ENCODE measurements around the gene QSOX2. TPM values are rescaled to one million over a fixed set of nuclear protein-coding genes. Genes with fewer than 3 reads are reported as not detected.

The QSOX2 gene
- total and polyA plus RNA-seq, 4 donors, result 0.79 to 12.7 (median 4.3) TPM

DNA sequence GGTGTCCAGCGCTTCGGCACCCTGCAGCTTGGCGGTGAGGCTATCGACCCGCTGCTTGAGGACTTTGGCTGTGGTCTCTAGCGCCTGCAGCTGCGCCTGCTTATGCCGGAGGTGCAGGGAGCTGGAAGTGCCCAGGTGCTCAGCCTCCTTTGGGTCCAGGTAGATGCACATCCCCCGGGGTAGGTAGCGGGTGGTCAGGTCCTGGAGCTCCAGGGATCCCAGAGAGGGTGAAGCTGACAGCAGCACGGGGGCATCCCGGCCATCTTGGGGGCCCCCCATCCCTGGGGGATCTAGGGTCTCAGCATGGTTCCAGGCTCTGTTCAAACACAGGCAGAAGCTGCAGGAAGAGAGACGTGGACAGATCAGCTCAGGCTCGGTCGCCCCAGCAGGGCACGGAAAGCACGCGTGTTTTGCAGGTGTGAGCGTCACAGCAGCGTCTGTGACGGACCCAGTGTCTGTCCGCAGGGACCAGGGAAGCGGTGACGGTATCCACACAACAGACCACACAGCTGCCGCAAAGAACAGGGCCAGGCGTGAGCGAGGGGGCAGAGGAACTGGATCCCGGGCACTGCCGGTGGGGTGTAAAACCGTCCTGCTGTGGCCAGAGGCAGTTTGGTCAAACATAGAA is 40.9 kb upstream of the QSOX2 start:
- 85% methylated on average over 30 of the region's 30 CpGs for WGBS
- Histone ChIP-seq H3K36me3 (ENCODE audit: control insufficient read depth in 4 of 4, insufficient read depth in 3 of 4, low read depth in 1 of 4, low read length in 3 of 4) (no peaks in the 10 kb centered on the region), H3K4me3 (ENCODE audit: low read depth in 1 of 3, low read length in 3 of 3) (no peak overlapping the region), H3K9ac (ENCODE audit: low read depth in 1 of 2, low read length in 2 of 2) (no peak overlapping the region), H3K27me3 (ENCODE audit: control insufficient read depth in 4 of 4, insufficient read depth in 4 of 4, low read length in 3 of 4) (no peaks in the 10 kb centered on the region), H3K4me1 (ENCODE audit: control insufficient read depth in 4 of 4, insufficient read depth in 4 of 4, low read length in 3 of 4) (peaks cover 0 to 5% (median 4%) of the 10 kb centered on the region in 4 donors), H3K9me3 (ENCODE audit: control insufficient read depth in 4 of 4, low read length in 3 of 4) (no peaks in the 10 kb centered on the region), H3K27ac (ENCODE audit: low read depth in 1 of 2, low read length in 2 of 2) (no peak overlapping the region)
- TF ChIP-seq RXRA (IDR thresholded peaks at IDR 0.05) (no peak), GABPA (IDR thresholded peaks at IDR 0.05 in 1 of 2, conservative IDR thresholded peaks at IDR 0.05 in 1 of 2) (no peak)
- no peak for DNase-seq (ENCODE audit: low spot score)

- 77% methylated on average over 28 of the region's 28 CpGs for WGBS
- no peak for TF ChIP-seq FOXA1 (IDR thresholded peaks at IDR 0.05)
- TF ChIP-seq JUND (IDR thresholded peaks at IDR 0.05), result no peak
- no peak for TF ChIP-seq TAF1 (conservative IDR thresholded peaks at IDR 0.05)
- TF ChIP-seq HNF4G (IDR thresholded peaks at IDR 0.05), result no peak
- no peak for TF ChIP-seq ZBTB33 (IDR thresholded peaks at IDR 0.05)
- no peak for TF ChIP-seq MAX (IDR thresholded peaks at IDR 0.05)
- no peak for TF ChIP-seq GABPA (IDR thresholded peaks at IDR 0.05 in 1 of 2, conservative IDR thresholded peaks at IDR 0.05 in 1 of 2)
- no peak for TF ChIP-seq RAD21 (IDR thresholded peaks at IDR 0.05)
- TF ChIP-seq HNF4A (conservative IDR thresholded peaks at IDR 0.05), result no peak
- TF ChIP-seq, protein P1, sequence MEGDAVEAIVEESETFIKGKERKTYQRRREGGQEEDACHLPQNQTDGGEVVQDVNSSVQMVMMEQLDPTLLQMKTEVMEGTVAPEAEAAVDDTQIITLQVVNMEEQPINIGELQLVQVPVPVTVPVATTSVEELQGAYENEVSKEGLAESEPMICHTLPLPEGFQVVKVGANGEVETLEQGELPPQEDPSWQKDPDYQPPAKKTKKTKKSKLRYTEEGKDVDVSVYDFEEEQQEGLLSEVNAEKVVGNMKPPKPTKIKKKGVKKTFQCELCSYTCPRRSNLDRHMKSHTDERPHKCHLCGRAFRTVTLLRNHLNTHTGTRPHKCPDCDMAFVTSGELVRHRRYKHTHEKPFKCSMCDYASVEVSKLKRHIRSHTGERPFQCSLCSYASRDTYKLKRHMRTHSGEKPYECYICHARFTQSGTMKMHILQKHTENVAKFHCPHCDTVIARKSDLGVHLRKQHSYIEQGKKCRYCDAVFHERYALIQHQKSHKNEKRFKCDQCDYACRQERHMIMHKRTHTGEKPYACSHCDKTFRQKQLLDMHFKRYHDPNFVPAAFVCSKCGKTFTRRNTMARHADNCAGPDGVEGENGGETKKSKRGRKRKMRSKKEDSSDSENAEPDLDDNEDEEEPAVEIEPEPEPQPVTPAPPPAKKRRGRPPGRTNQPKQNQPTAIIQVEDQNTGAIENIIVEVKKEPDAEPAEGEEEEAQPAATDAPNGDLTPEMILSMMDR (IDR thresholded peaks at IDR 0.05; ENCODE audit: low read depth, low read length, missing input control), result no peak
- no peak for TF ChIP-seq RXRA (IDR thresholded peaks at IDR 0.05)
- no peak for TF ChIP-seq FOXA2 (IDR thresholded peaks at IDR 0.05)
- no peak for TF ChIP-seq YY1 (IDR thresholded peaks at IDR 0.05)
- TF ChIP-seq, protein P2, sequence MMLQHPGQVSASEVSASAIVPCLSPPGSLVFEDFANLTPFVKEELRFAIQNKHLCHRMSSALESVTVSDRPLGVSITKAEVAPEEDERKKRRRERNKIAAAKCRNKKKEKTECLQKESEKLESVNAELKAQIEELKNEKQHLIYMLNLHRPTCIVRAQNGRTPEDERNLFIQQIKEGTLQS (IDR thresholded peaks at IDR 0.05), result no peak
- no peak for TF ChIP-seq REST (IDR thresholded peaks at IDR 0.05)
- no peak for TF ChIP-seq EGR1 (IDR thresholded peaks at IDR 0.05; ENCODE audit: low read depth in 2 of 2)
Observed at GRCh38 chr9:136285501-136286358, 40.1 kb upstream of the QSOX2 start.

More at GRCh38 chr9:136285501-136286358, 40.1 kb upstream of the QSOX2 start:
- no peak overlapping the region for H3K27ac ChIP-seq (ENCODE audit: low read depth in 1 of 2, low read length in 2 of 2)
- no peak overlapping the region for H3K4me3 ChIP-seq (ENCODE audit: low read depth in 1 of 3, low read length in 3 of 3)
- H3K9ac ChIP-seq (ENCODE audit: low read depth in 1 of 2, low read length in 2 of 2), result no peak overlapping the region
- H3K36me3 ChIP-seq (ENCODE audit: control insufficient read depth in 4 of 4, insufficient read depth in 3 of 4, low read depth in 1 of 4, low read length in 3 of 4), result no peaks in the 10 kb centered on the region
- no peak for DNase-seq (ENCODE audit: low spot score)
- peaks cover 0 to 5% (median 4%) of the 10 kb centered on the region in 4 donors for H3K4me1 ChIP-seq (ENCODE audit: control insufficient read depth in 4 of 4, insufficient read depth in 4 of 4, low read length in 3 of 4)
- no peaks in the 10 kb centered on the region for H3K27me3 ChIP-seq (ENCODE audit: control insufficient read depth in 4 of 4, insufficient read depth in 4 of 4, low read length in 3 of 4)
- H3K9me3 ChIP-seq (ENCODE audit: control insufficient read depth in 4 of 4, low read length in 3 of 4), result no peaks in the 10 kb centered on the region

Data from liver (tissue), 9 donors.